Measurements from ENCODE around the gene LSM7.

The LSM7 gene

GRCh38 chr19:2339644-2340310, 11.4 kb upstream of the LSM7 start:
- TF ChIP-seq SUZ12 (IDR thresholded peaks at IDR 0.05; ENCODE audit: extremely low read depth, insufficient read depth, insufficient read length) = no peak
- TF ChIP-seq YY1 (IDR thresholded peaks at IDR 0.05; ENCODE audit: insufficient read depth, insufficient read length) = no peak
- no peak for TF ChIP-seq ZNF274 (IDR thresholded peaks at IDR 0.05; ENCODE audit: low read depth, low read length)
- Histone ChIP-seq H3K4me1 (ENCODE audit: insufficient read depth, insufficient read length) (peaks cover 21% of the 10 kb centered on the region), H3K4me3 (ENCODE audit: insufficient read length, low read depth) (no peak overlapping the region), H3K9me3 (ENCODE audit: insufficient read depth, low read length) (peaks cover 10% of the 10 kb centered on the region; the same call in 1 of the 2 replicates), H3K36me3 (ENCODE audit: insufficient read depth, insufficient read length, low read length) (peaks cover 70% of the 10 kb centered on the region), H3K27me3 (ENCODE audit: insufficient read depth, insufficient read length) (no peaks in the 10 kb centered on the region), H3K9ac (ENCODE audit: insufficient read length, low read depth) (no peak overlapping the region)
- no peak for DNase-seq (ENCODE audit: low read depth, low spot score)

- no peak for TF ChIP-seq YY1 (IDR thresholded peaks at IDR 0.05; ENCODE audit: insufficient read depth, insufficient read length)
- TF ChIP-seq ZNF274 (IDR thresholded peaks at IDR 0.05; ENCODE audit: low read depth, low read length) = no peak
- TF ChIP-seq SUZ12 (IDR thresholded peaks at IDR 0.05; ENCODE audit: extremely low read depth, insufficient read depth, insufficient read length) = no peak
- H3K9me3 ChIP-seq (ENCODE audit: insufficient read depth, low read length) = peaks cover 15% of the 10 kb centered on the region; the same call in 1 of the 2 replicates
- no peaks in the 10 kb centered on the region for H3K27me3 ChIP-seq (ENCODE audit: insufficient read depth, insufficient read length)
- DNase-seq (ENCODE audit: low read depth, low spot score) = no peak
- peaks cover 70% of the 10 kb centered on the region for H3K36me3 ChIP-seq (ENCODE audit: insufficient read depth, insufficient read length, low read length)
- no peak overlapping the region for H3K9ac ChIP-seq (ENCODE audit: insufficient read length, low read depth)
- H3K4me3 ChIP-seq (ENCODE audit: insufficient read length, low read depth) = no peak overlapping the region
- H3K4me1 ChIP-seq (ENCODE audit: insufficient read depth, insufficient read length) = peaks cover 20% of the 10 kb centered on the region
Measured at GRCh38 chr19:2338751-2339643, 10.6 kb upstream of the LSM7 start.

- Histone ChIP-seq H3K4me3 (ENCODE audit: insufficient read length, low read depth) (no peak overlapping the region), H3K9ac (ENCODE audit: insufficient read length, low read depth) (peak overlapping the region; percentile 37), H3K27me3 (ENCODE audit: insufficient read depth, insufficient read length) (no peaks in the 10 kb centered on the region), H3K9me3 (ENCODE audit: insufficient read depth, low read length) (peaks cover 15% of the 10 kb centered on the region; the same call in 1 of the 2 replicates), H3K4me1 (ENCODE audit: insufficient read depth, insufficient read length) (peaks cover 22% of the 10 kb centered on the region), H3K36me3 (ENCODE audit: insufficient read depth, insufficient read length, low read length) (peaks cover 71% of the 10 kb centered on the region)
- no peak for DNase-seq (ENCODE audit: low read depth, low spot score)
- TF ChIP-seq ZNF274 (IDR thresholded peaks at IDR 0.05; ENCODE audit: low read depth, low read length) (no peak), SUZ12 (IDR thresholded peaks at IDR 0.05; ENCODE audit: extremely low read depth, insufficient read depth, insufficient read length) (no peak), YY1 (IDR thresholded peaks at IDR 0.05; ENCODE audit: insufficient read depth, insufficient read length) (no peak)
Measured at GRCh38 chr19:2338055-2338615, 9.7 kb upstream of the LSM7 start.

- no peak for DNase-seq (ENCODE audit: low read depth, low spot score)
- no peaks in the 10 kb centered on the region for H3K27me3 ChIP-seq (ENCODE audit: insufficient read depth, insufficient read length)
- peaks cover 15% of the 10 kb centered on the region; the same call in 1 of the 2 replicates for H3K9me3 ChIP-seq (ENCODE audit: insufficient read depth, low read length)
- H3K4me3 ChIP-seq (ENCODE audit: insufficient read length, low read depth) = no peak overlapping the region
- H3K36me3 ChIP-seq (ENCODE audit: insufficient read depth, insufficient read length, low read length) = peaks cover 63% of the 10 kb centered on the region
- no peak for TF ChIP-seq ZNF274 (IDR thresholded peaks at IDR 0.05; ENCODE audit: low read depth, low read length)
- TF ChIP-seq SUZ12 (IDR thresholded peaks at IDR 0.05; ENCODE audit: extremely low read depth, insufficient read depth, insufficient read length) = no peak
- TF ChIP-seq YY1 (IDR thresholded peaks at IDR 0.05; ENCODE audit: insufficient read depth, insufficient read length) = no peak
- peak overlapping the region; percentile 57 for H3K9ac ChIP-seq (ENCODE audit: insufficient read length, low read depth)
- H3K4me1 ChIP-seq (ENCODE audit: insufficient read depth, insufficient read length) = peaks cover 22% of the 10 kb centered on the region
Measured at GRCh38 chr19:2337329-2337707, 8.9 kb upstream of the LSM7 start.

GRCh38 chr19:2336528-2337328, 8.3 kb upstream of the LSM7 start:
- Histone ChIP-seq H3K9ac (ENCODE audit: insufficient read length, low read depth) (peak overlapping the region; percentile 57), H3K4me3 (ENCODE audit: insufficient read length, low read depth) (no peak overlapping the region), H3K4me1 (ENCODE audit: insufficient read depth, insufficient read length) (peaks cover 26% of the 10 kb centered on the region), H3K27me3 (ENCODE audit: insufficient read depth, insufficient read length) (no peaks in the 10 kb centered on the region), H3K9me3 (ENCODE audit: insufficient read depth, low read length) (peaks cover 15% of the 10 kb centered on the region; the same call in 1 of the 2 replicates), H3K36me3 (ENCODE audit: insufficient read depth, insufficient read length, low read length) (peaks cover 59% of the 10 kb centered on the region)
- TF ChIP-seq SUZ12 (IDR thresholded peaks at IDR 0.05; ENCODE audit: extremely low read depth, insufficient read depth, insufficient read length) (no peak), YY1 (IDR thresholded peaks at IDR 0.05; ENCODE audit: insufficient read depth, insufficient read length) (no peak), ZNF274 (IDR thresholded peaks at IDR 0.05; ENCODE audit: low read depth, low read length) (no peak)
- no peak for DNase-seq (ENCODE audit: low read depth, low spot score)

- H3K9me3 ChIP-seq (ENCODE audit: insufficient read depth, low read length) = peaks cover 15% of the 10 kb centered on the region; the same call in 1 of the 2 replicates
- no peak for TF ChIP-seq YY1 (IDR thresholded peaks at IDR 0.05; ENCODE audit: insufficient read depth, insufficient read length)
- no peak for TF ChIP-seq SUZ12 (IDR thresholded peaks at IDR 0.05; ENCODE audit: extremely low read depth, insufficient read depth, insufficient read length)
- TF ChIP-seq ZNF274 (IDR thresholded peaks at IDR 0.05; ENCODE audit: low read depth, low read length) = no peak
- no peak for DNase-seq (ENCODE audit: low read depth, low spot score)
- peaks cover 50% of the 10 kb centered on the region for H3K36me3 ChIP-seq (ENCODE audit: insufficient read depth, insufficient read length, low read length)
- no peak overlapping the region for H3K9ac ChIP-seq (ENCODE audit: insufficient read length, low read depth)
- no peaks in the 10 kb centered on the region for H3K27me3 ChIP-seq (ENCODE audit: insufficient read depth, insufficient read length)
- H3K4me3 ChIP-seq (ENCODE audit: insufficient read length, low read depth) = no peak overlapping the region
- peaks cover 31% of the 10 kb centered on the region for H3K4me1 ChIP-seq (ENCODE audit: insufficient read depth, insufficient read length)
Measured at GRCh38 chr19:2335848-2336247, 7.5 kb upstream of the LSM7 start.

Measured in NT2/D1 (cell line).